ENCODE results near the gene LNX1.

The LNX1 gene

GRCh38 chr4:53629296-53629695, 38.0 kb upstream of the LNX1 start:
- TF ChIP-seq, protein P1, sequence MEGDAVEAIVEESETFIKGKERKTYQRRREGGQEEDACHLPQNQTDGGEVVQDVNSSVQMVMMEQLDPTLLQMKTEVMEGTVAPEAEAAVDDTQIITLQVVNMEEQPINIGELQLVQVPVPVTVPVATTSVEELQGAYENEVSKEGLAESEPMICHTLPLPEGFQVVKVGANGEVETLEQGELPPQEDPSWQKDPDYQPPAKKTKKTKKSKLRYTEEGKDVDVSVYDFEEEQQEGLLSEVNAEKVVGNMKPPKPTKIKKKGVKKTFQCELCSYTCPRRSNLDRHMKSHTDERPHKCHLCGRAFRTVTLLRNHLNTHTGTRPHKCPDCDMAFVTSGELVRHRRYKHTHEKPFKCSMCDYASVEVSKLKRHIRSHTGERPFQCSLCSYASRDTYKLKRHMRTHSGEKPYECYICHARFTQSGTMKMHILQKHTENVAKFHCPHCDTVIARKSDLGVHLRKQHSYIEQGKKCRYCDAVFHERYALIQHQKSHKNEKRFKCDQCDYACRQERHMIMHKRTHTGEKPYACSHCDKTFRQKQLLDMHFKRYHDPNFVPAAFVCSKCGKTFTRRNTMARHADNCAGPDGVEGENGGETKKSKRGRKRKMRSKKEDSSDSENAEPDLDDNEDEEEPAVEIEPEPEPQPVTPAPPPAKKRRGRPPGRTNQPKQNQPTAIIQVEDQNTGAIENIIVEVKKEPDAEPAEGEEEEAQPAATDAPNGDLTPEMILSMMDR (IDR thresholded peaks at IDR 0.05; ENCODE audit: control insufficient read depth, insufficient read depth, low read depth, low read length, missing control alignments) = no peak
- no peak for DNase-seq (ENCODE audit: low read depth)
- no peak overlapping the region for H3K4me3 ChIP-seq (ENCODE audit: control insufficient read depth, low read depth, low read length)

- TF ChIP-seq, protein P1 (IDR thresholded peaks at IDR 0.05; ENCODE audit: control insufficient read depth, insufficient read depth, low read depth, low read length, missing control alignments) = no peak
- no peak overlapping the region for H3K4me3 ChIP-seq (ENCODE audit: control insufficient read depth, low read depth, low read length)
- no peak for DNase-seq (ENCODE audit: low read depth)
These were observed 35.2 kb upstream of the LNX1 start for GRCh38 chr4:53626491-53626890.

GRCh38 chr4:53625888-53626287, 34.6 kb upstream of the LNX1 start:
- no peak for DNase-seq (ENCODE audit: low read depth)
- H3K4me3 ChIP-seq (ENCODE audit: control insufficient read depth, low read depth, low read length) = no peak overlapping the region
- TF ChIP-seq, protein P1 (IDR thresholded peaks at IDR 0.05; ENCODE audit: control insufficient read depth, insufficient read depth, low read depth, low read length, missing control alignments) = no peak

- TF ChIP-seq, protein P1 (IDR thresholded peaks at IDR 0.05; ENCODE audit: control insufficient read depth, insufficient read depth, low read depth, low read length, missing control alignments) = no peak
- peak; percentile 90 for DNase-seq (ENCODE audit: low read depth)
- H3K4me3 ChIP-seq (ENCODE audit: control insufficient read depth, low read depth, low read length) = no peak overlapping the region
These were observed 31.5 kb upstream of the LNX1 start for GRCh38 chr4:53622739-53623151.

DNA sequence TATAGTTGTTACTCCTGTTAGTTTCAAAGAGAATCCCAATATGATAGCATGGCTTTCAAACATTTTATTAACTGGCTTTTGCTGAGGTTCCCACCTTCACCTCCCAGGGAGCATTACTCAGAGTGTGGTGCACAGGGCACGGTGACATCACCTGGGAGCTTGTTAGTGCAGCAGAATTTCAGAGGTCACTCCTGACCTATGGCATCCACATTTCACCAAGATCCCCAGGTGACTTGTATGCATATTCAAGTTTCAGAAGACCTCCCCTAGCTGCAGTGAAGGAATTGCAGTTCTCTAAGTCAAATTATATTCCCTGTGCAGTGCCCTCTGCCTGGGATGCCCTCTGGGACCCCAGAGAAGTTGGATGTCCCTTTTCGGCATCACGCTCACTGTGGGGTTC, 29.7 kb upstream of the LNX1 start:
- TF ChIP-seq, protein P1 (IDR thresholded peaks at IDR 0.05; ENCODE audit: control insufficient read depth, insufficient read depth, low read depth, low read length, missing control alignments) = peak; percentile 2
- DNase-seq (ENCODE audit: low read depth) = no peak
- H3K4me3 ChIP-seq (ENCODE audit: control insufficient read depth, low read depth, low read length) = no peak overlapping the region

GRCh38 chr4:53619431-53619830, 28.1 kb upstream of the LNX1 start:
- TF ChIP-seq, protein P1 (IDR thresholded peaks at IDR 0.05; ENCODE audit: control insufficient read depth, insufficient read depth, low read depth, low read length, missing control alignments) = no peak
- DNase-seq (ENCODE audit: low read depth) = no peak
- no peak overlapping the region for H3K4me3 ChIP-seq (ENCODE audit: control insufficient read depth, low read depth, low read length)

GRCh38 chr4:53618321-53618720, 27.0 kb upstream of the LNX1 start:
- H3K4me3 ChIP-seq (ENCODE audit: control insufficient read depth, low read depth, low read length) = no peak overlapping the region
- DNase-seq (ENCODE audit: low read depth) = no peak
- TF ChIP-seq, protein P1 (IDR thresholded peaks at IDR 0.05; ENCODE audit: control insufficient read depth, insufficient read depth, low read depth, low read length, missing control alignments) = no peak

All from AG09309 (cell line).